ENCODE measurements around the gene PET100. TPM values are rescaled to one million over a fixed set of nuclear protein-coding genes. Genes with fewer than 3 reads are reported as not detected.

Gene PET100
- total RNA-seq, 2 experiments from 2014 or later = 45.1 to 99.4 TPM

DNA sequence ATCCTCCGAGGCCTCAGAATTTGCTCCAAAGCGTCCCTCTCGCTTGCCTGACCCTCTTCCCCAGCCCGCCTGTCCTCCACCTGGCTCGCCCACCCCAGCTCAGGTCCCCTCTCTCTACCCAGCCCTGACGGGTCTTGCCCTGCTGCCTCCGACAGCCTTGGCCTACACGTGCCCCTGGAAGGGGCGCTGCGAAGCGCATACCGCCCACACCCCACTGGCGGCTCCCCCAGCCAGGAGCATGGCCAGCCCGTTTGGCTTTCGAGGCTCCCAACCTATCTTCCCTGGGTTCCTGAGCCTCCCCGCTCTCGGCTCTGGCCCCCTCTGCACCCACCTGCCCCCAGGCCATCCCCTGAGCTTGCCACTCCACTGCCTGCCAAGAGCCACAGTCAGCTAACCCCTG lies 4.8 kb upstream of the PET100 start:
- H3K27ac Mint-ChIP-seq = no peak overlapping the region
- H3K27me3 Mint-ChIP-seq = no peaks in the 10 kb centered on the region
- no peak overlapping the region for H3K4me3 Mint-ChIP-seq
- H3K4me1 Mint-ChIP-seq = peaks cover 20% of the 10 kb centered on the region
- POLR2A ChIA-PET = interaction anchor here (0.6 kb wide), 1 partner anchor 199 kb away, joined by 4 read pairs; no protein-coding TSS in a partner anchor
- ATAC-seq = no peak
- H3K9me3 Mint-ChIP-seq (ENCODE audit: low read depth) = no peaks in the 10 kb centered on the region
- peaks cover 29% of the 10 kb centered on the region for H3K36me3 Mint-ChIP-seq (ENCODE audit: low read depth)
- CTCF ChIA-PET = no interaction called here
- intact Hi-C loops (cut with DNase I, micrococcal nuclease) = loop anchor here in 1 of 2 experiments (5.0 kb wide), 1 partner anchor 1253 kb away; the partner anchor contains the start of gene ALKBH7
- DNase-seq = no peak

GRCh38 chr19:7625763-7626372 lies 3.7 kb upstream of the PET100 start:
- Mint-ChIP-seq H3K27ac (no peak overlapping the region), H3K36me3 (ENCODE audit: low read depth) (peaks cover 30% of the 10 kb centered on the region), H3K4me1 (peaks cover 30% of the 10 kb centered on the region), H3K9me3 (ENCODE audit: low read depth) (no peaks in the 10 kb centered on the region), H3K27me3 (no peaks in the 10 kb centered on the region), H3K4me3 (no peak overlapping the region)
- no peak for ATAC-seq
- DNase-seq = no peak
- ChIA-PET CTCF (interaction anchor here (0.7 kb wide), 2 partner anchors 34 to 260 kb away, joined by 3 to 4 read pairs; no protein-coding TSS in a partner anchor), POLR2A (interaction anchor here (0.6 kb wide), 1 partner anchor 198 kb away, joined by 4 read pairs; no protein-coding TSS in a partner anchor)
- intact Hi-C loops (cut with DNase I, micrococcal nuclease) = loop anchor here in 1 of 2 experiments (5.0 kb wide), 1 partner anchor 1254 kb away; the partner anchor contains the start of gene ALKBH7

DNA sequence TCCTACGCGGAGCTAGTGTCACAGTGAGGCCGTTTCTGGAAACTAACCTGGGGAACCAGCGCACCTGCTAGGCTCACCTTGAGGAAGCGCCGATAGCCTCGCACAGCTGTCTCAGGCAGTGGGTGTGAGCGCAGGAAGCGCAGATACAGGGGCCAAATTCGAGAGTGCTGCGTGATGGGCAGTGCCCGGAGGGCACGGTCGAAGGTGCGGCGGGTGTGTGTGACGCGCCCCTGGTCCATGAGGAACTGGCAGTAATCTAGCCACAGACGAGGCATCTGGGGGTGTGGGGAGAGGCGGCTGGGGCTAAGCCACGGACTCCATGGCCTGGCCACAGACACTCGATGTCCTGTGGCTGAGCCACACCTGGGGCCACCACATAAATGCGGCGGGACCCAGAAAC lies 2.4 kb upstream of the PET100 start:
- Mint-ChIP-seq H3K9me3 (ENCODE audit: low read depth) (no peaks in the 10 kb centered on the region), H3K36me3 (ENCODE audit: low read depth) (peaks cover 28% of the 10 kb centered on the region), H3K4me3 (no peak overlapping the region), H3K27me3 (no peaks in the 10 kb centered on the region), H3K4me1 (peaks cover 32% of the 10 kb centered on the region), H3K27ac (no peak overlapping the region)
- ChIA-PET POLR2A (interaction anchor here (0.6 kb wide), 2 partner anchors 40 to 277 kb away, joined by 3 to 4 read pairs; partner anchors contain the start of gene MAP2K7), CTCF (interaction anchor here (1.1 kb wide), 1 partner anchor 59 kb away, joined by 3 read pairs; no protein-coding TSS in a partner anchor)
- intact Hi-C loops (cut with DNase I, micrococcal nuclease) = loop anchor here in 1 of 2 experiments (5.0 kb wide), 1 partner anchor 1255 kb away; the partner anchor contains the start of gene ALKBH7
- no peak for ATAC-seq
- DNase-seq = no peak

DNA sequence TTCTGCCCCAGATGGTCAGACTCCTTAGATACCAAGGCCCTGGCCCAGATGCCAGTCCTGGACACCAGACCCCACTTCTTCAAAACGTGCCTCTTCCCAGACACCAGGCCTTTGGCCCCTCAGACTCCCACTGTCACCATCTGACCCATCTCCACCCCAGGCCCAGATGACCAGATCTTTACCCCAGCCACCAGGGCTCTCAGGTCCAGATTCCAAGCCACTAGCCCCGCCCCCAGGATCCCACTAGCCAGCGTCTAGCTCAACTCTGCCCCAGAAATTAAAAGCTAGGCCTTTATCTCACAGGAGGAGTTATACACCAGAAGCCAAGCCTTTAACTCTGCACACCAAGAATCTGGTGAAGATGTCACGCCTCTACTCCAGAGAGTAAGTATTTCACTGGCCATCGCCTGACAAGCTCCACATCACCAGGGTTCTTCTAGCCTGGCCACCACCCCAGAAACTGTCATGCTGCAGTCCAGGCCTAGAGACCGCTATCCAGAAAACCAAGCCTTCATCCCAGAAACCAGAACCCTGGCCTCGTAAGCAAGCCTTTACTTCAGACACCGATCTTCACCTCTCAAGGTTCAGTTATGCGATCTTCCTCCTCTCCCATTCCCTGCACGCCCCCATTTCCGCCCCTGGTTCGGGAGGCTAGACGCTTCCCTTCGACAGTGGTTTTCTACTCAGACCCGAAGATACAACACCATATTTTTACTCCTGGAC lies 843 bp upstream of the PET100 start:
- ChIA-PET CTCF (interaction anchor here (1.2 to 1.9 kb wide), 4 partner anchors 24 to 288 kb away, joined by 4 to 14 read pairs (median 6); partner anchors contain the start of gene TRAPPC5), POLR2A (interaction anchor here (0.6 to 1.2 kb wide), 5 partner anchors 9 to 315 kb away, joined by 3 to 6 read pairs (median 3); partner anchors contain the start of gene TIMM44)
- H3K27ac Mint-ChIP-seq = peak overlapping the region; percentile 97
- H3K9me3 Mint-ChIP-seq (ENCODE audit: low read depth) = no peaks in the 10 kb centered on the region
- ATAC-seq = no peak
- peak overlapping the region; percentile 88 for H3K4me3 Mint-ChIP-seq
- peaks cover 32% of the 10 kb centered on the region for H3K4me1 Mint-ChIP-seq
- no peaks in the 10 kb centered on the region for H3K27me3 Mint-ChIP-seq
- DNase-seq = no peak
- intact Hi-C loops (cut with DNase I, micrococcal nuclease) = loop anchor here (1.0 to 5.0 kb wide), 14 partner anchors 9 to 1256 kb away; partner anchors contain the start of genes STXBP2 (in 2 of the 2), ALKBH7 (in 1 of the 2), MAP2K7 (in 1 of the 2) and MCOLN1 (in 1 of the 2)
- peaks cover 26% of the 10 kb centered on the region for H3K36me3 Mint-ChIP-seq (ENCODE audit: low read depth)

DNA sequence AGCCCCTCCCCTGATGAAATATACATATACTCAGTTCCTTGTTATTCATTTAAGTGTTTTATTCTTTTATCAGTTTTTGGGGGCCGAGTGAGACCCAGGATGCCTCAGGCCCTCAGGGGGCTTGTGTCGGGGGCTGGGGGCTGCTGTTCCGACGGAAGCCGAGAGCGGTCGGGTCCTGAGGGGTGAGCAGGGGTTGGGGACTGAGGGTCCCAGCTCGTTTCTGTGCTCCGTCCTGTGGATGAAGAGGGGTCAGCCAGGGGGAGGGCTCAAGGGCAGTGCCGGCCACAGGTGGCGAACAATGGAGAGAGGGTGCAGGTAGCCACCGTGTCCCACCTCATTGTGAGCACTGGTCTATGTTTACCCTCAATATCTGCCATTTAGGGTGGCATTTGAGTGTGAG lies 2.0 kb downstream of the PET100 start:
- POLR2A ChIA-PET = no interaction called here
- Mint-ChIP-seq H3K4me3 (no peak overlapping the region), H3K27ac (no peak overlapping the region), H3K27me3 (no peaks in the 10 kb centered on the region), H3K36me3 (ENCODE audit: low read depth) (peaks cover 26% of the 10 kb centered on the region), H3K9me3 (ENCODE audit: low read depth) (no peaks in the 10 kb centered on the region), H3K4me1 (peaks cover 38% of the 10 kb centered on the region)
- ATAC-seq (no peak), DNase-seq (no peak)
- CTCF ChIA-PET = no interaction called here
- intact Hi-C loops (cut with DNase I, micrococcal nuclease) = no loop called here

DNA sequence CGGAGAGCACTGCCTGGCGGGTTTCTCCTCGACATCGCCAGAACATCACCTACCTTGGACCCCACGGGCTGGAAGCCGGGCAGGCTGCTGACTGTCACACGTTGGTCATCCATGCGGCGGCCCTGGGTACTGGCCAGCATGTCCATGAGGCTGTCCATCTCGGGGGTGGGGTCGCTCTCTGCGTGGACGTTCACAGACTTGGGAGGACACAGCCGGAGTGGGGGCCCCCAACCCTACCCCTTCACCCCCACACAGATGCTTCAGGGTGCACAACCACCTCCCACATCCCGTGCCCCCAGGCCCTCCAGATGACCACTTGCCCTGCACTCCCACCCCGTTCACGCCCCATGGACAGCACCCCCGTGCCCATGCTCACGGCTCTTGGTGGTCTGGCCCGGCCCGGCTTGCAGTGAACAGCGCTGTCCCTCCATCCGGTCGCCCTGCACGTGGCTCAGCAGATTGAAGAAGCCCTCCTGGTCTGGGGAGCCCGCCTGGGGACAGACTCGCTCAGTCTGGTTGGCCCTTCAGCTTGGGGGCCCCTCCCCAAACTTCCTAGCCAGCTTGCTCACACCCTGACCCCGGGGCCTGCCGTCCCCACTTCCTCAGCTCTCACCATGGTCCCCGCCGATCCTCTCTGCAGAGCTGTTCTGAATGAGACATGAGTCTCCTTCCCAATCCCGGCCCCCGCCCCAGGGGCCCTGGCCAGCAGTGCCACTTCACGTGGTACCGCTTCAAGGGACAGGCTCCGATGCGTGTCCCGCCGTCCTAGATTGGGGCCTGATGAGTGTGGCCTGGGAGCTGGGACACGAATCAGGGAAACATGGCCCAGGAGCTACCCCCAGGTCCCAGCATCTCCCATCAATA lies 3.0 kb downstream of the PET100 start:
- Mint-ChIP-seq H3K27ac (no peak overlapping the region), H3K36me3 (ENCODE audit: low read depth) (peaks cover 21% of the 10 kb centered on the region), H3K4me3 (no peak overlapping the region), H3K9me3 (ENCODE audit: low read depth) (no peaks in the 10 kb centered on the region), H3K27me3 (no peaks in the 10 kb centered on the region), H3K4me1 (peaks cover 40% of the 10 kb centered on the region)
- intact Hi-C loops (cut with DNase I, micrococcal nuclease) = no loop called here
- ATAC-seq (no peak), DNase-seq (no peak)
- ChIA-PET POLR2A (no interaction called here), CTCF (interaction anchor here (0.8 kb wide), 1 partner anchor 20 kb away, joined by 3 read pairs; no protein-coding TSS in a partner anchor)

GRCh38 chr19:7633698-7634097 lies 4.1 kb downstream of the PET100 start, which contains the start of gene PCP2:
PCP2 (minus strand) TSS chr19:7633719; CDS start chr19:7633457, 262 bp downstream.
- POLR2A ChIA-PET = no interaction called here
- DNase-seq (no peak), ATAC-seq (no peak)
- Mint-ChIP-seq H3K27ac (no peak within 1 kb of the TSS), H3K9me3 (ENCODE audit: low read depth) (no peaks in the 10 kb centered on the region), H3K4me1 (peaks cover 34% of the 10 kb centered on the region), H3K36me3 (ENCODE audit: low read depth) (peaks cover 19% of the 10 kb centered on the region), H3K4me3 (no peak within 1 kb of the TSS), H3K27me3 (no peaks in the 10 kb centered on the region)
- intact Hi-C loops (cut with DNase I, micrococcal nuclease) = no loop called here
- CTCF ChIA-PET = interaction anchor here (0.5 kb wide), 1 partner anchor 1123 kb away, joined by 3 read pairs; no protein-coding TSS in a partner anchor

DNA sequence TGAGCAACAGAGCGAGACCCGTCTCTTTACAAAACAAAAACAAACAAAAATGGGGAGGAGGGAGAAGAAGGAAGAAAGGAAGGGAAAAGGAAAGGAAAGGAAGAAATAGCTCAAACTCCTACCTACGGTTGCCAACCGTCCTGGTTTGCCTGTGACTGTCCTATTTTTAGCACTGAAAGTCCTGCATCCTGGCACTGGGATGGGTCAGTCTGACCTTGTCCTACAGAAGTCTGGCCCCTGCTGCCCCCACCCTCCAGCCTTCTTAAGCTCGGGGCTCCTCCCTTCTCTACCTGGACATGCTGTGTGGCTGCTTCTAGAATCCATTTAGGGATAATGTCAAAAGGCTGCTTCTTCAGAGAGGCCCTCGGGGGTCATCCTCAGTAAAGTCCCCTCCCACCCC lies 6.1 kb downstream of the PET100 start:
- Mint-ChIP-seq H3K27ac (peak overlapping the region; percentile 47), H3K9me3 (ENCODE audit: low read depth) (peaks cover 7% of the 10 kb centered on the region), H3K27me3 (no peaks in the 10 kb centered on the region), H3K4me3 (peak overlapping the region; percentile 78), H3K4me1 (peaks cover 26% of the 10 kb centered on the region), H3K36me3 (ENCODE audit: low read depth) (peaks cover 21% of the 10 kb centered on the region)
- intact Hi-C loops (cut with DNase I, micrococcal nuclease) = loop anchor here in 1 of 2 experiments (2.0 kb wide), 1 partner anchor 233 kb away; no protein-coding TSS in a partner anchor
- ChIA-PET POLR2A (no interaction called here), CTCF (interaction anchor here (1.7 kb wide), 1 partner anchor 45 kb away, joined by 7 read pairs; the partner anchor contains the start of gene TRAPPC5)
- DNase-seq = no peak
- no peak for ATAC-seq

GRCh38 chr19:7636317-7636690 lies 6.7 kb downstream of the PET100 start:
- Mint-ChIP-seq H3K27ac (peak overlapping the region; percentile 86), H3K4me3 (peak overlapping the region; percentile 78)
- POLR2A ChIA-PET = no interaction called here

GRCh38 chr19:7636691-7637373 lies 7.2 kb downstream of the PET100 start, which contains the start of gene STXBP2:
STXBP2 (plus strand) TSS chr19:7637110; CDS start chr19:7637150, 40 bp downstream.
- peaks cover 22% of the 10 kb centered on the region for H3K4me1 Mint-ChIP-seq
- peak; percentile 97 for ATAC-seq
- ChIA-PET CTCF (interaction anchor here (1.1 to 2.1 kb wide), 5 partner anchors 15 to 76 kb away, joined by 3 to 11 read pairs (median 7); partner anchors contain the start of gene TRAPPC5), POLR2A (no interaction called here)
- H3K27ac Mint-ChIP-seq = peak within 1 kb of the TSS; percentile 86
- no peaks in the 10 kb centered on the region for H3K27me3 Mint-ChIP-seq
- DNase-seq = peak; percentile 96
- peaks cover 19% of the 10 kb centered on the region for H3K36me3 Mint-ChIP-seq (ENCODE audit: low read depth)
- intact Hi-C loops (cut with DNase I, micrococcal nuclease) = loop anchor here (1.0 to 2.0 kb wide), 6 partner anchors 8 to 283 kb away; partner anchors contain the start of genes PET100 (in 2 of the 2), XAB2 (in 2 of the 2), EVI5L (in 1 of the 2) and PNPLA6 (in 1 of the 2)
- H3K9me3 Mint-ChIP-seq (ENCODE audit: low read depth) = peaks cover 7% of the 10 kb centered on the region
- peak within 1 kb of the TSS; percentile 78 for H3K4me3 Mint-ChIP-seq

More at GRCh38 chr19:7636317-7636690, 6.7 kb downstream of the PET100 start:
- peaks cover 22% of the 10 kb centered on the region for H3K4me1 Mint-ChIP-seq
- H3K27me3 Mint-ChIP-seq = no peaks in the 10 kb centered on the region
- DNase-seq (no peak), ATAC-seq (no peak)
- peaks cover 7% of the 10 kb centered on the region for H3K9me3 Mint-ChIP-seq (ENCODE audit: low read depth)
- H3K36me3 Mint-ChIP-seq (ENCODE audit: low read depth) = peaks cover 21% of the 10 kb centered on the region
- CTCF ChIA-PET = interaction anchor here (1.7 kb wide), 1 partner anchor 45 kb away, joined by 7 read pairs; the partner anchor contains the start of gene TRAPPC5
- intact Hi-C loops (cut with DNase I, micrococcal nuclease) = loop anchor here in 1 of 2 experiments (2.0 kb wide), 1 partner anchor 232 kb away; no protein-coding TSS in a partner anchor
